ENCODE results near the gene STOML1. TPM values are rescaled to one million over a fixed set of nuclear protein-coding genes. Genes with fewer than 3 reads are reported as not detected.

Gene STOML1
- total and polyA plus RNA-seq, 3 donors from 2014 or later: 18.2 to 25.6 (median 20.1) TPM

DNA sequence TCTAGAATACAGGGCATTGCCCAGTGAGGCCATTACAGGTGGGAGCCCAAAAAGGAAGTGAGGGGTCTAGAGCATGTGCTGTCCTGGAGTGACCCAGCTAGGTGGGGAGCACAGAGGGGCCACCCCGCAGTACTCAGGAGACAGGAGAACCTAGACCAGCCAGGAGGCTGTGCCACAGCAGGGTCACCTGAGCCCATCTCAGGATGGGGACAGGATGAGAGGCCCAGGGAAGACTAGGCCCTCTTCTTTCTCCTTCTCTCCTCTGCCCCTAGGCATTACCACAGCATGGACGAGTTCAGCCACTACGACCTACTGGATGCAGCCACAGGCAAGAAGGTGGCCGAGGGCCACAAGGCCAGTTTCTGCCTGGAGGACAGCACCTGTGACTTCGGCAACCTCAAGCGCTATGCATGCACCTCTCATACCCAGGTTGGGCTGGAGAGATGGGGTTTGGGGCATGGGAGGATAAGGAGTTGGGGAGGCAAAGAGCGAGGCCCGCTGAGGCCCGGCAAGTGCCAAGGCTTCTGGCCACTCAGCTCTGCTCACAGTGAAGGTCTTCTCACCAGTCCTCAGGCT is 45.2 kb downstream of the STOML1 start:
- 95 to 100% methylated on average over 3 to 9 of the region's 9 CpGs for WGBS, 2 donors
- Histone ChIP-seq H3K27ac (no peak overlapping the region), H3K4me1 (peaks cover 14% of the 10 kb centered on the region), H3K9me3 (no peaks in the 10 kb centered on the region), H3K36me3 (ENCODE audit: low read depth, missing control alignments) (no peaks in the 10 kb centered on the region), H3K4me3 (no peak overlapping the region), H3K27me3 (no peaks in the 10 kb centered on the region)
- no peak for DNase-seq
- intact Hi-C loops (cut with DNase I; ENCODE audit: low total_unique reads): no loop called here
- TF ChIP-seq POLR2A (IDR thresholded peaks at IDR 0.05): no peak
- TF ChIP-seq, protein P1, sequence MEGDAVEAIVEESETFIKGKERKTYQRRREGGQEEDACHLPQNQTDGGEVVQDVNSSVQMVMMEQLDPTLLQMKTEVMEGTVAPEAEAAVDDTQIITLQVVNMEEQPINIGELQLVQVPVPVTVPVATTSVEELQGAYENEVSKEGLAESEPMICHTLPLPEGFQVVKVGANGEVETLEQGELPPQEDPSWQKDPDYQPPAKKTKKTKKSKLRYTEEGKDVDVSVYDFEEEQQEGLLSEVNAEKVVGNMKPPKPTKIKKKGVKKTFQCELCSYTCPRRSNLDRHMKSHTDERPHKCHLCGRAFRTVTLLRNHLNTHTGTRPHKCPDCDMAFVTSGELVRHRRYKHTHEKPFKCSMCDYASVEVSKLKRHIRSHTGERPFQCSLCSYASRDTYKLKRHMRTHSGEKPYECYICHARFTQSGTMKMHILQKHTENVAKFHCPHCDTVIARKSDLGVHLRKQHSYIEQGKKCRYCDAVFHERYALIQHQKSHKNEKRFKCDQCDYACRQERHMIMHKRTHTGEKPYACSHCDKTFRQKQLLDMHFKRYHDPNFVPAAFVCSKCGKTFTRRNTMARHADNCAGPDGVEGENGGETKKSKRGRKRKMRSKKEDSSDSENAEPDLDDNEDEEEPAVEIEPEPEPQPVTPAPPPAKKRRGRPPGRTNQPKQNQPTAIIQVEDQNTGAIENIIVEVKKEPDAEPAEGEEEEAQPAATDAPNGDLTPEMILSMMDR (IDR thresholded peaks at IDR 0.05): no peak

DNA sequence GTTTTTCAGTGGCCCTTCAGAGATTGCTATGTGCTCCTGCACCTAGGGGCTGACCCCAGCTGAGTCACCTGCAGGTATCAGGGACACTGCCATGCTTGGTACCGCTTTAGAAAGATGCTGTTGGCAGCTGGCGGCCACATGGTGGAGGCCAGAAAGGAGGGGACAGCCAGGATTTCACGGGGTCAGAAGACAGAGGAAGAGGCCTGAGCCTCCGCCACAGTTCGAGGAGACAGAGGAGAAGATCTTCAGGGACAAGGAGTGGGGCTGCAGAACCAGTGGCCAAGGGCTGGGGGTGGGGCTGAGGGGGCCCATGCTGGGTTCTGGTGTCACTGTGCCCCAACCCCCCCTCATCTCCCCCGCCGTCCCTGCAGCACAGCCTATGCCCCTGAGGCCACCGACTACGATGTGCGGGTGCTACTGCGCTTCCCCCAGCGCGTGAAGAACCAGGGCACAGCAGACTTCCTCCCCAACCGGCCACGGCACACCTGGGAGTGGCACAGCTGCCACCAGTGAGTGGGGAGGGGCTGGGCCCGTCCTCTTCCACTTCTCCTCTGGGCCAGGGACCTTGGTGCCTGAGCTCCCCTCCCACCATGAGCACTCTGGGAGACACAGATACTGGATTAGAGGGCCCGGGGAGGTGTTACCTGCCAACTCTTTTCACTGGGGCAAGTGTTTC is 45.9 kb downstream of the STOML1 start:
- intact Hi-C loops (cut with DNase I; ENCODE audit: low total_unique reads): no loop called here
- H3K36me3 ChIP-seq (ENCODE audit: low read depth, missing control alignments): no peaks in the 10 kb centered on the region
- TF ChIP-seq, protein P1 (IDR thresholded peaks at IDR 0.05): no peak
- TF ChIP-seq POLR2A (IDR thresholded peaks at IDR 0.05): no peak

GRCh38 chr15:73945130-73945508 is 47.0 kb downstream of the STOML1 start:
- Histone ChIP-seq H3K4me1 (peaks cover 10% of the 10 kb centered on the region), H3K27ac (no peak overlapping the region), H3K27me3 (no peaks in the 10 kb centered on the region), H3K9me3 (no peaks in the 10 kb centered on the region), H3K4me3 (no peak overlapping the region), H3K36me3 (ENCODE audit: low read depth, missing control alignments) (no peaks in the 10 kb centered on the region)
- DNase-seq: no peak
- WGBS, 2 donors: 80 to 84% methylated on average over 4 of the region's 4 CpGs
- intact Hi-C loops (cut with DNase I; ENCODE audit: low total_unique reads): no loop called here
- no peak for TF ChIP-seq POLR2A (IDR thresholded peaks at IDR 0.05)
- TF ChIP-seq, protein P1 (IDR thresholded peaks at IDR 0.05): no peak

More for the DNA sequence above, 45.9 kb downstream of the STOML1 start:
- Histone ChIP-seq H3K9me3 (no peaks in the 10 kb centered on the region), H3K4me1 (peaks cover 9% of the 10 kb centered on the region), H3K27ac (no peak overlapping the region), H3K27me3 (no peaks in the 10 kb centered on the region), H3K4me3 (no peak overlapping the region)
- no peak for DNase-seq
- 85 to 92% methylated on average over 6 to 17 of the region's 17 CpGs for WGBS, 2 donors

DNA sequence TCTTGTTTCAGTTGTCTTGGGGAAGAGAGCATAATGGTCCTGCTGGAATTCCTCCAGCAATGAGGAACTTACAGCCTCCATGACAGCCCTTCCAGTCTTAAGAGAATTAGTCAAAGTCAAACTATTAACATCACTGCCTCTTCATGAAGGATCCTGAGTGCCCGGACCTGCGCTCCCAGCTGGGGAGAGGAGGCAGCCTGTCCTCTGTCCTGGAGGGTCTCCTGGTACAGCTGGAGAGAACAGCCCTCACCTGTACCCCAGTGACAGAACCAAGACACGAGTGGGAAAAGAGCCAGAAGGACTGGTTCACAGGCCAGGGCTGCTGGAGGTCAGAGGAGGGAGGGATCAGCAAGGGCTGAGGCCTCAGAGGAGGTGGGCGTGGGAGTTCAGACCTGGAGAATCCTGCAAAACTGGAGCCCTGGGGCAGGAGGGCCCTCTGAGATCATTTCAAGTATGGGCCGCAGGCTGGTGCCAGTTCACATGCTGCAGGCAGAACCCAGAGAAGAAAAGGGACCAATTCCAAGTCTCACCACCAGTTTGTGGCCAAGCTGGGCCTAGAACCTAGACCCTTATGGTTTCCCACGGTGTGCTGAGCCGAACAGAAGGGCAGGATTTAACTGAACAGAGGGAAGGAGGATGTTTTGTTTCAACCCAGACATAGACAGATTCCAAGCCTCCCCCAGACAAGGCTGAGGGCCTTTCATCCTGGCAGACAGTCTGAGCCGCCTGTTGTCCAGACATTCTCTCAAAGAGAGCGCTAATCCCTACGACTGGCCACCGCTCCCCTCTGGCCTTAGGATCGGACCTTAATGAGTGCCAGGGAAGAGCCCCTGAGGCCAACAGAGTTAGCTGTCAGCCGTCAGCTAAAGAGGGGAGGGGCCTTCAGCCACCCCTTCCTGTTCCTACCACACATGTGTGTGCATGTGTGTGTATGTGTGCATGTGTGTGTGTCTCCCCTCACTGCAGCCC is 47.6 kb downstream of the STOML1 start:
- Histone ChIP-seq H3K27ac (no peak overlapping the region), H3K4me3 (no peak overlapping the region), H3K36me3 (ENCODE audit: low read depth, missing control alignments) (no peaks in the 10 kb centered on the region), H3K27me3 (no peaks in the 10 kb centered on the region), H3K4me1 (peaks cover 10% of the 10 kb centered on the region), H3K9me3 (no peaks in the 10 kb centered on the region)
- WGBS, 2 donors: 73 to 78% methylated on average over 9 to 13 of the region's 13 CpGs
- DNase-seq: no peak
- intact Hi-C loops (cut with DNase I; ENCODE audit: low total_unique reads): no loop called here
- TF ChIP-seq, protein P1 (IDR thresholded peaks at IDR 0.05): no peak
- TF ChIP-seq POLR2A (IDR thresholded peaks at IDR 0.05): no peak
